Activated naive CD4-positive, alpha-beta T cell treated with anti-CD3 and anti-CD28 coated beads, Interleukin-2, amount 50 U/mL, for 72 hours (primary cell): ENCODE data around the gene CDC42BPB. TPM values are rescaled to one million over a fixed set of nuclear protein-coding genes. Genes with fewer than 3 reads are reported as not detected.
"Not testable (repeated sequence)": the region's sequence is repeated elsewhere in the genome, so short reads cannot be mapped to it uniquely, and the experiment has no call there.

Experiments used
- ATAC-seq, 2 donors: fragments of 150-1000 bp; cut with Tn5 transposase; 2 replicates each; pipeline ENCODE4 v1.10.0; 2021; ENCODE audit warnings: mild to moderate bottlenecking in 2 of 2, moderate library complexity in 2 of 2
- DNase-seq, 2 donors: peaks; one replicate each; pipeline ENCODE4 v3.0.0; 2021 to 2022; ENCODE audit warnings: low spot score in 2 of 2
- H3K27ac Mint-ChIP-seq, 2 donors: one replicate each; pipeline ENCODE4 v1.8.0; 2022; ENCODE audit warnings: mild to moderate bottlenecking in 2 of 2, mixed read lengths in 2 of 2
- H3K36me3 Mint-ChIP-seq, 2 donors: one replicate each; pipeline ENCODE4 v1.8.0; 2022; ENCODE audit warnings: mixed read lengths in 2 of 2
- H3K9me3 Mint-ChIP-seq, 2 donors: one replicate each; pipeline ENCODE4 v1.8.0; 2022; ENCODE audit warnings: mixed read lengths in 2 of 2
- total RNA-seq, 2 donors: library from RNA; stranded (reverse); gene quantifications; one replicate each; pipeline ENCODE4 v1.2.3, GENCODE V29; 2022

CDC42BPB gene
- total RNA-seq, 2 donors from 2014 or later: 3.4 to 5.8 TPM

DNA sequence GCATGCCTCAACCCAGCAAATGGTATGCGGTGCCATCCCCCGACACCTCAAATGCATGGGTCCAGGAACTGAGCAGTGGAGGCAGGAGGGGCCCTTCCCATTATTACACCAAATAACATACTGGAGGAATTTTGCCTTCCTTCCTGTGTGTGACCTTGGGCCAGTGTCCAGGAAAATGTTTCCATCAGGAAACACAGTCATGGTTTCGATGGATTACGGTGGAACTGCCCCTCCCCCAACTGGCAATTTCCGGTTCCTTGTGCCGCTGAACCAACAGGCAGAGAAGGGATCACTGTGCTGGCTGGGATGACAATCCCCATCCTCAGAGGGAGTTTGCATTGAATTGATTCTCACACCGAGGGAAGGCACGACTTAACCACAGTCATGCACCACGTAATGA, 9.1 kb upstream of the CDC42BPB start:
- Mint-ChIP-seq H3K9me3 (no peaks in the 10 kb centered on the region), H3K36me3 (no peaks in the 10 kb centered on the region), H3K27ac (no peak overlapping the region)
- no peak for DNase-seq
- ATAC-seq: no peak

DNA sequence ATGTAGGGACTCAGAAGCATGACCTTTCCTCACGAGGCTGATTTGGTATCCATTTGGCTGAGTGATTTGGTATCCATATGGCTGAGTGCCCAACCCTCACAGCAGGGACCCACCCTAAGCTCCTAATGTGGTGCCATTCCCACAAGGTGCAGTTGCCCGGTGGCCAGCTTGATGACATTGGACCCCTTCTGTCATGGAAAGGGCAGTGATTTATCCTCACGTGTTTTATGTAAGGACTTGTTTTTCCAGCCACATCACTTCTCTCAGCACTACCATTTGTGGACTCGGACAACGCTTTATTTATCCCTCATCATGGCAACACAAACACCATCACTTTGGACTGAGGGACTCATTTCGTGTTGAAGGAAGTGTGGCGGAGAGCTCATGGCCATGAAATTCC, 8.5 kb upstream of the CDC42BPB start:
- H3K9me3 Mint-ChIP-seq: no peaks in the 10 kb centered on the region
- ATAC-seq (no peak), DNase-seq (no peak)
- H3K27ac Mint-ChIP-seq: no peak overlapping the region
- no peaks in the 10 kb centered on the region for H3K36me3 Mint-ChIP-seq

DNA sequence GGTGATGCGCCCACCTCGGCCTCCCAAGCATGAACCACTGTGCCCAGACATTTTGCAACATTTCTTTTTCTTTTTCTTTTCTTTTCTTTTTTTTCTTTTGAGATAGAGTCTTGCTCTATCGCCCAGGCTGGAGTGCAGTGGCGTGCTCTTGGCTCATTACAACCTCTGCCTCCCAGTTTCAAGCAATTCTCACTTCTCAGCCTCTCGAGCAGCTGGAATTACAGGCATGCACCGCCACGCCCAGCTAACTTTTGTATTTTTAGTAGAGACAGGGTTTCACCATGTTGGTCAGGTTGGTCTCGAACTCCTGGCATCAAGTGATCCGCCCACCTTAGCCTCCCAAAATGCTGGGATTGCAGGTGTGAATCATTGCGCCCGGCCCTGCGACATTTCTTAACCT, 7.6 kb upstream of the CDC42BPB start:
- Mint-ChIP-seq H3K9me3 (no peaks in the 10 kb centered on the region), H3K36me3 (no peaks in the 10 kb centered on the region)

DNA sequence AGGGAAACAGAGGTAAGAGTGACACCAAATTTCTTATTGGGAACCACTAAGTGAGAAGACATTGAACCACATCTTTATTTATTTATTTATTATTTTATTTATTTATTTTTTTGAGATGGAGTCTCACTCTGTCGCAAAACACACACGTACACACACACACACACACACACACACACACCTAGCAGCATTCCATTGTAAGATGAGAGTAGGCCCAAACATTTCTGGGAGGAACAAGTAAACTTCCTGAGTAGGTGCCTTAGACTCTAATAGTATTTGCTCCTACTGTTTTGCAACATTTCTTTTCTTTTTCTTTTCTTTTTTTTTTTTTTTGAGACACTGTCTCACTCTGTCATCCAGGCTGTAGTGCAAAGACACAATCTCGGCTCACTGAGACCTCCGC, 7.1 kb upstream of the CDC42BPB start:
- no peaks in the 10 kb centered on the region for H3K36me3 Mint-ChIP-seq
- DNase-seq: no peak
- no peaks in the 10 kb centered on the region for H3K9me3 Mint-ChIP-seq
- no peak for ATAC-seq
- H3K27ac Mint-ChIP-seq: no peak overlapping the region

More for the DNA sequence above, 7.6 kb upstream of the CDC42BPB start:
- ATAC-seq: no peak
- no peak for DNase-seq
- H3K27ac Mint-ChIP-seq: no peak overlapping the region

DNA sequence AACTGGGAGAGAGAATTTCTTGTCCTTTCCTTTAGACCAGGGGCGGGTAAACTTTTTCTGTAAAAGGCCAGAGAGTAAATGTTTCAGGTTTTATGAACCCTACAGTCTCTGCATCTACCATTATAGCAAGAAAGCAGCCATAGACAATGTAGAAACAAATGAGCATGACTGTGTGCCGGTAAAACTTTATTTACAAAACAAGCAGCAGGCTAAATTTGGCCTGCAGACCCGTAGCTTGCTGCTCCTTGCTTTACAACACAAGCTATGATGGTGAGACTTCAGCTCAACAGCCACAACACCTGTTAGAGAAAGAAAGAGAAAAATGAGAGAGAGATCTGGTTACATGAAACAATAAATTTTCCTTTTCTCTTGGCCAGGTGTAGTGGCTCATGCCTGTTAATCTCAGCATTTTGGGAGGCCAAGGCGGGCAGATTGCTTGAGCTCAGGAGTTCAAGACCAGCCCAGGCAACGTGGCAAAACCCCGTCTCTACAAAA, 4.2 kb upstream of the CDC42BPB start:
- Mint-ChIP-seq H3K9me3 (no peaks in the 10 kb centered on the region), H3K36me3 (no peaks in the 10 kb centered on the region), H3K27ac (no peak overlapping the region)
- DNase-seq: no peak
- ATAC-seq: no peak

DNA sequence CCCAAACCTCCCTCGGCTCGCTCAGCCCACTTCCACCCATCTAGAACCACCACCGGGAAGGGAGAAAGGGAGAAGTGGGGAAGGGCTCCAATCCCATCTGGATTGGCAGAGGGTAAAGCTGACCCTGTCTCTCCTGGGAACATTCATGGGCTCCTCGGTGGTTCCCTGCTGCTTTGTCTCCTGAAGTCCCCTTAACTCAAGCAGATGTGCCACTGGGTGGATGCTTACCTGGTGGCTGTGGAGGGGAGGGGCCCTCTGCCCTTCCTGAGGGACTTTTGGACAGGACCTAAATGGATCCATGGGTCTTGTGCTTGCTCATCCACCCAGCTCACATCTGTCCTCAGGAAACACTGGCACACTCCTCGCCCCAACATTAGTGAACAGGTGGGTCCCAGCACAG, 2.2 kb upstream of the CDC42BPB start:
- Mint-ChIP-seq H3K27ac (no peak overlapping the region), H3K9me3 (no peaks in the 10 kb centered on the region), H3K36me3 (no peaks in the 10 kb centered on the region)
- no peak for DNase-seq
- ATAC-seq: no peak

DNA sequence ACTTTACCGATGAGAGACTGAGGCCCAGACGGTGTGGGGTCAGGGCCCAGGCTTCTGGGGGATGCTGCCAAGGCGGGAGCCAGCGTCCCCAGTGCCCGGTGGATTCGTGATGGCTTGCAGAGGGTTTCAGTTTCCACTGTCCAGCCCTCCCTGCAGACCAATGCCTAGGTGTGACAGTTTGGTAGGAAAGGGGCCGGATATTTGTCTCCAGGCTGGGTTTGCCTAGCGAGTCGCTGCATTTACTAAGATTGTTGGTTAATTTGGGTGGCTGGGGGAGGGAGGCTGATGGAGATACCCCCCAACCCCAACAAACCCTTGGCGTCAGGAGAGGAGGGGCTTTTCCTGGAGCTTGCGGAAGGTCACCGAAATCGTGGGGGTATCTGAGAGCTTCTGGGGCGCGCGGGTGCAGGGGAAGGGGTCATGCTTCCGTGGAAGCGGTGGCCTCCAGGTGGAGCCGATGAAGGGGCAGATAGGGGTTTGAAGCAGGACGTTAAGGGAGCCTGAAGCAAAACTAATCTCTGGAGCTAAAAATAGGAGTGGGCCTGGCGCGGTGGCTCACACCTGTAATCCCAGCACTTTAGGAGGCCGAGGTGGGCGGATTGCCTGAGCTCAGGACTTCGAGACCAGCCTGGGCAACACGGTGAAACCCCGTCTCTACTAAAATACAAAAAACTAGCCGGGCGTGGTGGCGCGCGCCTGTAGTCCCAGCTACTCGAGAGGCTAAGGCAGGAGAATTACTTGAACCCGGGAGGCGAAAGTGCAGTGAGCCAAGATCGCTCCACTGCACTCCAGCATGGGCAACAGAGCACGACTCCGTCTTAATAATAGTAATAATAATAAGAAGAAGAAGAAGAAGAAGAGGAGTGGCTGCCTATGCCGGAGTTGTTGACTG, 1.1 kb upstream of the CDC42BPB start:
- no peak overlapping the region for H3K27ac Mint-ChIP-seq
- ATAC-seq: peak in 1 of 2 donors; percentile 4
- H3K36me3 Mint-ChIP-seq: no peaks in the 10 kb centered on the region
- no peak for DNase-seq
- no peaks in the 10 kb centered on the region for H3K9me3 Mint-ChIP-seq

DNA sequence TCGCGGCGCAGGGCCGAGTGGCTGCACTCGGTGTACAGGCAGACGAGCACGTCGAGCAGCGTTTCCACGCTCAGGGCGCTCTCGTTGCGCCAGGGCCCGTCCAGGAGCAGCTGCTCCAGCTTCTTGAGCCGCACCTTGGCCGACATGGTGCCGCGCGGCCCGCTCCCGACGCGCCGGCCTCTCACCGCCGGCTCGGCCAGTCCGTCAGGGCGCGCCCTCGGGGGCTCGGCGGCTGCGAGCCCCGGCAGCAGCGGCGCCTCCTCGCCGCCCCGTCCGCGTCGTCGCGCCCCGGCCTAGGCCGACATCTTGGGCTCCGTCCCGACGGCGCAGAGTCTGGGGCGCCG, 349 bp downstream of the CDC42BPB start:
- DNase-seq: no peak
- H3K36me3 Mint-ChIP-seq: no peaks in the 10 kb centered on the region

DNA sequence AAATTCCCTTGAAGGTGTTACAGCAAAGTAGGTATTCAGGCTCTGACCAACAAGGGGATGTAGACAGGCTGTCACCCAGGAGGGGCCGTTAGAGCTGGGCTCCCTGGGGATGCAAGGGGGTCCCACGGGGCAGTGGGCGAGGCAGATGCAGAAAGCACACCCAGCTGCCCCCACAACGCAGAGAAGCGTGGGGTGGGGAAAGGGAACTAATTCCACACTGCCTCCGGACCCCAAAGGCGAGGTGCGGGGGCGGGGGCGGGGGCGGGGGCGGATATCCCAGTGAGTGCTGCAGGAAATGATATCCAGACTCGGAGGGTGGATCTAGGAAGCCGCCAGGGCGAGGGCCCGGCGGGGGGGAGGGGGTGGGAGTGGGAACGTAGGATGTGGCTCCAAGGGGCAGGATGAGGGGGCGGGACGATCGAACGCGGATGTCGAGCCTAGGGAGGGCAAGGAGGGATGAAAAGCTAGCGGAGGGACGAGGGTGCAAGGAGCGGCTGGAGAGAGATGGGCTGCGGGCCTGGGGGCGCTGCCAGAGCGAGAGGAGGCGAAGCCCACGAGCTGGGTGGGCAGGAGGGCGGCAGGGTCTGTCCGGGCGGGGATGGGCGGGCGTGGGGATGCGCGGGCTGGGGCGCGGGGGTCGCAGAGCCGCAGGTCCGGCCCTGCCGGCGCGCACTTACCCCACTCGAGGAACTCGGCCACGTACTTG, 874 bp downstream of the CDC42BPB start:
- H3K36me3 Mint-ChIP-seq: no peaks in the 10 kb centered on the region
- H3K9me3 Mint-ChIP-seq: no peaks in the 10 kb centered on the region
- H3K27ac Mint-ChIP-seq: peak overlapping the region in 1 of 2 donors; percentile 29
- ATAC-seq: no peak
- DNase-seq: no peak

More for the DNA sequence above, 349 bp downstream of the CDC42BPB start:
- ATAC-seq: peak; percentile 21 to 22
- no peaks in the 10 kb centered on the region for H3K9me3 Mint-ChIP-seq
- no peak overlapping the region for H3K27ac Mint-ChIP-seq

DNA sequence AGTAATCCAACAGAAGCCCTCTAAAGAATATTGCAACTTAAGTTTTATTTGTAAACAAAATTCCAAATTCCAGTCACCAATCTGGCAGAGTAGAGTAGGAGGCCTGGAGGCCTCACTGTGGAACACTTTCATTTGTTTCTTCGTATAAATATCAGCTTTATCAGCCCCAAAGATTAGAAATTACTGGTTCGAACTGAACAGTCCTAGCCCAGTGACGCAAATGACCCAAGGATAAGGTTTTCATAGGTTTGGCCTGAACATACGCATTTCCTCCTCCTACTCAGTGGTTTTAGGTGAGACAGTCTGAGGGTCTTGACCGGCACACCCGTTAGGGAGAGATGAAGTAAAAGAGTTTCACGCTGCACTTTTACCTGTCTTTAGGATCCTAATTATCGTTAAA, 1.7 kb downstream of the CDC42BPB start:
- H3K36me3 Mint-ChIP-seq: no peaks in the 10 kb centered on the region
- ATAC-seq: no peak
- DNase-seq: no peak
- no peak overlapping the region for H3K27ac Mint-ChIP-seq
- no peaks in the 10 kb centered on the region for H3K9me3 Mint-ChIP-seq

DNA sequence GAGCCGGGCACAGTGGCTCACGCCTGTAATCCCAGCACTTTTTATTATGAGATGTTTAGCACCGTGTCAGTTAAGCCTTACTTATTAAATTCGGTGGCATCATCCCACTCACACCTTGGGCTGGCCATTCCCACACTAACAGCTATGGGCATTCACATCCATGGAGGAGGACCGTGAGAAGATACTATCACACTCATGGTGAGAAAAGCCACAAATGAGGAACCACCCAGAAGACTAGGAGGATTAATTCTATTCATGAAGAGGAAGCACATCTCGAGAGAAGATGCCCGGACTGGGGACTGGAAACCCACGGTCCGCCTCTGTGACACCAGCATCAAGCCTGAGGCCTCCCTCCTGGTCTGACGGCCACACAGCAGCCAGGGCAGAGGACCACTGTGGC, 4.9 kb downstream of the CDC42BPB start:
- ATAC-seq (no peak), DNase-seq (no peak)
- H3K36me3 Mint-ChIP-seq: no peaks in the 10 kb centered on the region
- no peak overlapping the region for H3K27ac Mint-ChIP-seq
- H3K9me3 Mint-ChIP-seq: no peaks in the 10 kb centered on the region

DNA sequence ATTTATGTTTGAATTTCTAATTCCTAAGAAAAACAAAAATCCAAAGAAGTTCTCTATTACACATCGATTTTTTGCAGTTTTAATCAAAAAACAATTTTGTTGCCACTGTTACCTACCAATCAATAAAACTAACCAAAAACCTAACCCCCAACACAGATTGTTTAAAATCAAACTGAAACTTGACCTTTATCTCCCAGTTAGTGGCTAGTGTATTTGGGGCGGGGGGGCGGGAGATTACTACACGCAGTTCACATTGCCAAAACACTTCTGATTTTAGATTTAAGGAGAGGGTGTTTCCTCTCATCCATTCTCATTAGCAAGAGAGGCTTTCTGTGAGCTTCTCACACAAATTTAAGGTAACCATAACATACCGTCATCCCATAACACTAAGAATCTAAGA, 6.4 kb downstream of the CDC42BPB start:
- Mint-ChIP-seq H3K9me3 (no peaks in the 10 kb centered on the region), H3K27ac (no peak overlapping the region), H3K36me3 (no peaks in the 10 kb centered on the region)
- no peak for ATAC-seq
- no peak for DNase-seq

DNA sequence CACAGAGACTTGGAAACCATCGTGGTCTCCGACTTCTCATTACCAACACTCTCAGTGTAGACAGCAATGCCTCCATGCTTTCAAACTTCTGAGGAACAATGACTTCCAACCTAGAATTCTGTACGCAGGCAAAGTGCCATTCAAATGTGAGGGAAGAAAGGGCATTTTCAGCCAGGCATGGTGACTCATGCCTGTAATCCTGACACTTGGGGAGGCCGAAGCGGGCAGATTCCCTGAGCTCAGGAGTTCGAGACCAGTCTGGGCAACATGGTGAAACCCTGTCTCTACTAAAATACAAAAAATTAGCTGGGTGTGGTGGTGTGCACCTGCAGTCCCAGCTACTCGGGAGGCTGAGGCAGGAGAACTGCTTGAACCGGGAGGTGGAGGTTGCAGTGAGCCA, 9.9 kb downstream of the CDC42BPB start:
- ATAC-seq, DNase-seq, H3K36me3 Mint-ChIP-seq, H3K27ac Mint-ChIP-seq, H3K9me3 Mint-ChIP-seq: not testable (repeated sequence)

DNA sequence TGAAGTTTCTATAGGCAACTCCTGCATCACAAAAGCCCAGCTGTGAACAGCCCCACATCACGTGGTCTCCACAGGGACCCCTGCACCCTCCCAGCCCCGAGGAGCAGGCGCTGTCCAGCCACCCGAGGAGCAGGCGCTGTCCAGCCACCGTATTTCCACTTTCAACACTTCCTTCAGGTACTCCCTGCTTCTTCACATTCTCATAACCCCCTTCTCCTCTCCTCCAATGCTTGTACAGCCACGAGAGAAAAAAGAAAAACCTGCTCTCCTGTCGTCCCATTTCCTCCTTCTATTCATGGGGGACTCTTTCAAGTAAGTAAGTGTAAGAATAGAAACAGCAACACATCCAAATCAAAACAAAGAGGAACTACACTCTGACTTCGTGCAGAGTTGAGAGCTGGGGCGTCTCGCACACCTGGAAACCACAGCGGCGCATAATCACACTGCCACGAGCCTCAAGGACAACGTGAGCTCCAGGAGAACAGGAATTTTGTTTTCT, 11.9 kb downstream of the CDC42BPB start:
- no peak overlapping the region for H3K27ac Mint-ChIP-seq
- H3K36me3 Mint-ChIP-seq: peaks cover 0 to 5% of the 10 kb centered on the region in 2 donors
- ATAC-seq (no peak), DNase-seq (no peak)
- no peaks in the 10 kb centered on the region for H3K9me3 Mint-ChIP-seq

DNA sequence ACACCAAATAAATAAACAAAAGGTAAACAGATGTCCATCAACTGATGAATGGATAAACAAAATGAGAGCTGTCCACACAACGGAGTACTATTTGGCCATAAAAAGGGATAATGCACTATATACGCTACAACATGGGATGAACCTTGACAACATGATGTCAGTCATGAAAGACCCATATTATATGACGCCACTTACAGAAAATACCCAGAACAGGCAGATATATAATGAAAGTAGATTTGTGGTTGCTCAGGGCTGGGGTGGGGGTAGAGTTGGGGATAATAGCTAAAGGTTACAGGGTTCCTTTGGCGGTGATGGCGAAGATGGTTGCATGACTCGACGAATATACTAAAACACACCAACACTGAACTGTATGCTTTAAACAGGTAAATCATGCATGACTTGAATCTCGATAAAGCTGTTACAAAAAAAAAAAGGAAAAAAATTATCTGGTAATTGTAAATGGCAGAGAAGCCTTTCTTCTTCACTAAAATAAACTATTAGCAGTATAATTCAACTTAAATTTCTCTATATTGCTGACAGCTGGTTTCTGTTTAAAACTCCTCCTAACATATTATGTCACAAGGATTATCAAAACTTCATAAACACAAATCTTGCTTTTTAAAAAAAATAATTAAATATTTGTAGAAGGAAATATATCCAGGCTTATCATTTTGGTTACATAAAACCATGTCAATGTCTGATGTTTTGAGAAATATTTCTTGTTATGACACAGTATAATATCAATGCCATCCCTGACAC, 13.9 kb downstream of the CDC42BPB start:
- ATAC-seq (no peak), DNase-seq (no peak)
- H3K9me3 Mint-ChIP-seq: no peaks in the 10 kb centered on the region
- no peak overlapping the region for H3K27ac Mint-ChIP-seq
- peaks cover 0 to 5% of the 10 kb centered on the region in 2 donors for H3K36me3 Mint-ChIP-seq

DNA sequence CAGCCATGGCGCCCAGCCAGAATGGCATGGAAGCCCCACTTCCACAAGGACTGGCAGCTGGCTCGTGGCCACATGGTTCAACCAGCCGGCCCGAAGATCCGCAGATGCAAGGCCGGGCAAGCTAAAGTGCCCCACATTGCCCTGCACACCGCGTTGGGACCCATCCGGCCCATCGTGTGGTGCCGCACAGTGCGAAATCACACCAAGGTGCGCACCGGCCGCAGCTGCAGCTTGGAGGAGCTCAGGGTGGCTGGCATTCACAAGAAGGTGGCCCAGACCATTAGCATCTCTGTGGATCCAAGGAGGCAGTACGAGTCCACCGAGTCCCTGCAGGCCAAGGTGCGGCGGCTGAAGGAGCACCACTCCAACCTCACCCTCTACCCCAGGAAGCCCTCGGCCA, 15.9 kb downstream of the CDC42BPB start:
- ATAC-seq (no peak), DNase-seq (no peak)
- H3K36me3 Mint-ChIP-seq: peaks cover 0 to 5% of the 10 kb centered on the region in 2 donors
- H3K9me3 Mint-ChIP-seq: no peaks in the 10 kb centered on the region
- H3K27ac Mint-ChIP-seq: no peak overlapping the region

DNA sequence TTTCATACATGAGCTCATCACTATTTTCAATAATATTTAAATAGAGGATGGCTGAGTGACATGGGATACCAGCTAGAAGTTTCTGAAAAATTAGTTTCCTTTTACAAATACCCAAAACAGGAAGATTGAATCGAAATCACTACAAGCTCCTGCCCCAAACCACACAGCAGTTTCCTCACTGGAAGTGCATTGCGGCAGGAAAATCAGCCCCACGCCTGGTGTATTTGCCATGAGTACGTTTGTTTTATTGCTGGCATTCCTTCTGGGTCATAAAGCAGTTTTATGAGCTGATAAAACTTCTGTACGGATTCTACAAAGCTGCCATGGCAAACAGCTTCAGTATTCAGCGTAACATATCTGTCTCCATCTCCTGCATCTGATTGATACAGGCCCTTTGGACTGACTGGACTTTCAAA, 23.7 kb downstream of the CDC42BPB start:
- no peaks in the 10 kb centered on the region for H3K9me3 Mint-ChIP-seq
- no peaks in the 10 kb centered on the region for H3K36me3 Mint-ChIP-seq
- ATAC-seq: no peak
- DNase-seq: no peak
- no peak overlapping the region for H3K27ac Mint-ChIP-seq
